NCI-H2029 treated with DMSO at 0.1 percent for 48 hours (cell line): ENCODE data around the gene CAMKMT.
"Not testable (repeated sequence)": the region's sequence is repeated elsewhere in the genome, so short reads cannot be mapped to it uniquely, and the experiment has no call there.

Source experiments
- DNase-seq: peaks from one replicate; lab custom pipeline; 2025; lab: John Stamatoyannopoulos, UW

Gene CAMKMT

GRCh38 chr2:44550561-44550960 lies 188.8 kb downstream of the CAMKMT start:
- no peak for DNase-seq

DNA sequence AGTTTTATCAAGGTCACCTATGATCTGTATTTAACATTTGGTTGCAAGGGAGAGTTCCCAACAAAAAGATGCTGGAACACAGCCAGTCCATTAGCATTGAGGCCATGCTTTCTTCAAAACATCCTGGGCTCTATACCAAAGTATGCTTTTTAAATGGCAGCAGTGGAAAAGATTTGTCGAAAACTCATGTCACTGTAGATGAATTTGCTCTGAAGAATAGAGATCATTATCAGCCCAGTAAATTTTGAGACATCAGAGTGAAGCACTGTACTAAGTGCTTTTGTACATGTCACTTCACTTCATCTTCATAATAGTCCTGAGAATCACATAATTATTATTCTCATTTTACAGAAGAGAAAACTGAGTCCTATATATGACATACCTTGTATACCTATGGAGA lies 189.8 kb downstream of the CAMKMT start:
- DNase-seq = no peak

GRCh38 chr2:44553456-44553855 lies 191.7 kb downstream of the CAMKMT start:
- DNase-seq = no peak

DNA sequence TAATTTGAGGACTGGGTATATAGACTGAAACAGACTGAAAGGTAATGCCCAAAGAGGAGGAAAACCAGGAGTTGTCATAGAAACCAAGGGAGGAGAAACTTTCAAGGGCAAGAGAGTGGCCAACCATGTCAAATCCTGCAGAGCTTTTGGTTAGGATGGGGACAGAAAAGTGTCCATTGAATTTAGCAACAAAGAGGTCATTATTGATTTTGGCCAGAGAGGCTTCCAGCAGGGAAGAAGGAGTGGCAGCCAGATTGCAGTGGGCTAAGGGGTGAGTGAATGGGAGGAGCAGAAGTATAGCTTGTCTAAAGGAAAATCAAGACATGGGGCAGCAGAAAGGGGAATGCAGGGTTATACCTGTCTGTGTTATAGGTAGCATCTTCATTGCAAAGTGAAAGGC lies 194.0 kb downstream of the CAMKMT start:
- DNase-seq = no peak

DNA sequence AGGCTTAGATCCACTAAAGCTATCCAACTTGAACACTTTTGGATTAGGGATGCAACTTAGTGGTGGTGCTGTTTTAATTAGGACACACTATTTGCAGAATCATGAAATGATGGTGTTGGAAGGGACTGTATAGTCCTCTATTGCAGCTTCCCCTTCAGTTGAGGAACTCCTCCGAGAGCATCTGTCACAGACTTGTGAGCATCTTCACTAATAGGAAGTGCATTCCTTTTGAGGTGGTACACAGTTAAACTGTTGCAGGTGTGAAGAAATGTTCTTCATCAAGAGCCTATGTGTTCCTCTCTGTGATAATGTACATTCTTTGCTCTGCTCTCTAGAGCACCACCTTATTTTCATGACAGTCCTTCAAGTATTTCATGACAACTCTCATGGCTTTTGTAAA lies 197.4 kb downstream of the CAMKMT start:
- no peak for DNase-seq

- DNase-seq = no peak
These were observed 198.6 kb downstream of the CAMKMT start for GRCh38 chr2:44560352-44560751.

GRCh38 chr2:44560941-44561340 lies 199.2 kb downstream of the CAMKMT start:
- no peak for DNase-seq

GRCh38 chr2:44562737-44563136 lies 201.0 kb downstream of the CAMKMT start:
- DNase-seq = no peak

DNA sequence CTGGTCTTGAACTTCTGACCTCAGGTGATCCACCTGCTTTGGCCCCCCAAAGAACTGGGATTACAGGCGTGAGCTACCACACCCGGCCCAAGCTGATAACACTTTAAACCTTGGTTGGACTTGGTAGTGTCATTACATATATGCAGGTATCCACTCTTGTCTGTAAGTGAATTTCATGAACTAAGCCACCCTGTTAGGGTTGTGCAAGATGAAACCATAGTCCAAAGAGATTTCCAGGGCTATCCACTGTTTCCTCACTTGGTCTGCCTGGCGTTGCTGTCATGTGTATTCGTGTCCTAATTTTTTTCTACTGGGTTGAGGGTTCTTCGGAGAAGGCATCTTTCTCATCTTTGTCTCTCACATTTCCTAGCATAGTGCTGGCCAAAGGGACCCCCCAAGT lies 203.0 kb downstream of the CAMKMT start:
- no peak for DNase-seq

- DNase-seq = no peak
These were observed 204.3 kb downstream of the CAMKMT start for GRCh38 chr2:44566059-44566458.

DNA sequence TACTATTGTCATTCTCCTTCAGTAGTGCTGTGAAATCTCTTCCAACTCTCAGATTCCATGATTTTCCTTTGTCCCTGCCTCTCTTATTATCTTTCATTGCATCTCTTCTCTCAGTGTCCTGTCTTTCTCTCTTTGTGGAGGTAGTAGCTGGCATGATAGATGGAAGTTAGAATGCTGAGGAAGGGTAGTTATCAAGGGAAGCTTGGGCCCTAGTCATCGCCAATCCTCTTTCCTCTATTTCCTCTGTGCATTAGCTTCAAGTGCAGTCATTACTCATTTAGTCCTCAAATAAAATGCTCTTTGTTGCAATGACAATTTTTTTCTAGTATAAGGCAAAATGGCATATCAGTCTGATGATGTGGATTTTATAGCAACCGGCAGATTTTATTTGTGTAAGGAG lies 207.7 kb downstream of the CAMKMT start:
- no peak for DNase-seq

DNA sequence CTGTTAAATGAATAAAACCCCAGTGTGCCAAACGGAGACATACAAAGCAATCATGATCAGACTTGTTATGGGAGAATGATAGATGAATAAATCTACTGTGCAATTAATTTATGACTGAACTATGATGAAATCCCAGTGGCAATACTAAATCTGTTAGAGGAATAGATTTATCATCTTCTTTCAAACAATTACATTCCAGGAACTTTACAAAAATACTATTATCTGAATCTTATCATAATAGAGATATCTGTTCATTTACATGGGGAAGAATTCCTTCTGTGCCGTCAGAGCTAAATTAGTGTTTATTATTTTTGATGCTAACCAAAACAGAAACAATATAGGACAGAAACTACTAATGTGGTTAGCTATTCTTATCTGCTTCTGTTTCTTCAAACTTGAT lies 208.5 kb downstream of the CAMKMT start:
- no peak for DNase-seq

- no peak for DNase-seq
These were observed 209.0 kb downstream of the CAMKMT start for GRCh38 chr2:44570777-44571176.

DNA sequence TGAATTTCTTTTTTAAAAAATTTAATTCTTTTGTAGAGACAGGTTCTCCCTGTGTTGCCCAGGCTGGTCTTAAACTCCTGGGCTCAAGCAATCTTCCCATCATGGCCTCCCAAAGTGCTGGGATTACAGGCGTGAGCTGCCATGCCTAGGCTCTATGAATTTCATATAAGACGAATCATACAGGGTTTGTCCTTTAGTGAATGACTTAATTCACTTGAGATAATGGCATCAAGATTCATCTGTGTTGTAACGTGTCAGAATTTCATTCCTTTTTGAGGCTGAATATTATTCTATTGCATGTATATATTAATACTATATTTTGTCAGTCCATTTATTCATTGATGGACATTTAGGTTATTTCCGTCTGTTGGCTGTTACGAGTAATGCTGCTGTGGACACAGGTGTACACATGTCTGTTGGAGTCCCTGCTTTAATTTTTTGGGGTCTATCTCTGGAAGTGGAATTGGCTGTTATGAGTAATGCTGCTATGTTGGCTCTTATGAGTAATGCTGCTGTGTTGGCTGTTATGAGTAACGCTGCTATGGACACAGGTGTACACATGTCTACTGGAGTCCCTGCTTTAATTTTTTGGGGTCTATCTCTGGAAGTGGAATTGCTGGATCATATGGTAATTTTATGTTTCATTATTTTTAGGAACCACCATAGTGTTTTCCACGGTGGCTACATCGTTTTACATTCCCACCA lies 210.6 kb downstream of the CAMKMT start:
- no peak for DNase-seq

DNA sequence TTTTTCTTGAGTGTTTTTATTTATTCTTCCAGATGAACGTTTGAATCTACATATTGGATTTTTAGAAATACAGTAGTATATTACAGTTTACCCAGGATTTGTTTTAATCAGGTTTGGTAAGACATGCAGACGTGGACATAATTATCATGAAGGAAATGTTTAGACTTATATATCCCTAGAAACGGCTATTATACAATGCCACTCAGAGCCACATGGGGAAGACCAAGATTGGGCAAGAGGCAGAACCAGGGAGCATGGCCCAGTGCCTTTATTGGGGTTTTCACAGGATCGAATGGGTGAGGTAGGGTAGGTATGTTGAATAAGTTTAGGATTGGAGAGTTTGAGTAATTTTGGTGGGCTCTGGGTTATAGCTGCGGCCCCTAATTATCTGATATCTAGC lies 212.2 kb downstream of the CAMKMT start:
- DNase-seq = no peak

- DNase-seq = no peak
These were observed 216.8 kb downstream of the CAMKMT start for GRCh38 chr2:44578471-44579093.

- DNase-seq = no peak
These were observed 217.5 kb downstream of the CAMKMT start for GRCh38 chr2:44579115-44579836.

DNA sequence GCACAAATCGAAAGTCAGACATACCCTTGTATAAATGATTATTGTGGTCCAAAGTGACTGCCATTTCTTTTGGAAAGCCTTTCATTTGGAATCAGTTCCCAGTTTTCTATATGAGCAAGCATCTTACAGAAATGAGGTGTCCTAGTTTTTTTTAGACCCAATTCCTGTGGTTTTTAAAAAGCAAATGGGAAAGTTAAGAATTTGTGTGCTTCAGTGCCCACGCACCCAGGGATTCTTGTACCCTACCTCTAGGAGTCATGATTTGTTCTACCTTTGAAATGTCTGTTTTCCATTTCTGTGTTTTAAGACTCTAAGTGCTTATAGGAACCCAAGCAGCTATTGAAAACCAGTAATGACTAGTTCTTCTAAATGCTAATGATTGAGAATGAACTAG lies 218.1 kb downstream of the CAMKMT start:
- DNase-seq = no peak

GRCh38 chr2:44580875-44581515 lies 219.2 kb downstream of the CAMKMT start:
- DNase-seq = no peak

- DNase-seq = no peak
These were observed 220.7 kb downstream of the CAMKMT start for GRCh38 chr2:44582363-44583008.

- DNase-seq = not testable (repeated sequence)
These were observed 233.9 kb downstream of the CAMKMT start for GRCh38 chr2:44595615-44596014.
